ENCODE measurements around the gene GOLGA7B.

The GOLGA7B gene

GRCh38 chr10:97849687-97850402 is at the start of gene GOLGA7B:
TSS of gene GOLGA7B (plus strand) at chr10:97849843. CDS start at chr10:97850304, 461 bp downstream.
- peak; percentile 79 for ATAC-seq
- DNase-seq: peak; percentile 43 to 59
- H3K27ac Mint-ChIP-seq: peak within 1 kb of the TSS in 1 of 2 donors; percentile 81
- H3K4me3 Mint-ChIP-seq: peak within 1 kb of the TSS; percentile 84
- H3K27me3 Mint-ChIP-seq: no peaks in the 10 kb centered on the region
- H3K9me3 Mint-ChIP-seq: no peaks in the 10 kb centered on the region
- H3K4me1 Mint-ChIP-seq: peaks cover 40% of the 10 kb centered on the region

- Mint-ChIP-seq H3K27me3 (no peaks in the 10 kb centered on the region), H3K27ac (no peak overlapping the region)
Observed at GRCh38 chr10:97800474-97800873, 49.2 kb upstream of the GOLGA7B start.

GRCh38 chr10:97801422-97801821 is 48.2 kb upstream of the GOLGA7B start:
- H3K27ac Mint-ChIP-seq: no peak overlapping the region

More at GRCh38 chr10:97800474-97800873, 49.2 kb upstream of the GOLGA7B start:
- Mint-ChIP-seq H3K9me3 (peaks cover 18 to 20% of the 10 kb centered on the region in 2 donors), H3K4me1 (peaks cover 24% of the 10 kb centered on the region), H3K4me3 (no peak overlapping the region)
- ATAC-seq (no peak), DNase-seq (no peak)

GRCh38 chr10:97805096-97805884 is 44.4 kb upstream of the GOLGA7B start:
- ATAC-seq: no peak
- Mint-ChIP-seq H3K27ac (no peak overlapping the region), H3K4me1 (peaks cover 11% of the 10 kb centered on the region), H3K27me3 (no peaks in the 10 kb centered on the region), H3K4me3 (no peak overlapping the region), H3K9me3 (no peaks in the 10 kb centered on the region)
- DNase-seq: no peak

More at GRCh38 chr10:97801422-97801821, 48.2 kb upstream of the GOLGA7B start:
- Mint-ChIP-seq H3K4me3 (no peak overlapping the region), H3K9me3 (peaks cover 15 to 20% of the 10 kb centered on the region in 2 donors), H3K4me1 (peaks cover 17% of the 10 kb centered on the region), H3K27me3 (no peaks in the 10 kb centered on the region)
- ATAC-seq: no peak
- DNase-seq: no peak

GRCh38 chr10:97805949-97806348 is 43.7 kb upstream of the GOLGA7B start:
- DNase-seq: no peak
- peaks cover 9% of the 10 kb centered on the region for H3K4me1 Mint-ChIP-seq
- no peaks in the 10 kb centered on the region for H3K9me3 Mint-ChIP-seq
- ATAC-seq: no peak
- no peaks in the 10 kb centered on the region for H3K27me3 Mint-ChIP-seq
- no peak overlapping the region for H3K4me3 Mint-ChIP-seq
- H3K27ac Mint-ChIP-seq: no peak overlapping the region

GRCh38 chr10:97810446-97810845 is 39.2 kb upstream of the GOLGA7B start:
- H3K9me3 Mint-ChIP-seq: no peaks in the 10 kb centered on the region
- no peaks in the 10 kb centered on the region for H3K4me1 Mint-ChIP-seq
- no peak overlapping the region for H3K27ac Mint-ChIP-seq
- ATAC-seq (no peak), DNase-seq (no peak)
- no peak overlapping the region for H3K4me3 Mint-ChIP-seq
- no peaks in the 10 kb centered on the region for H3K27me3 Mint-ChIP-seq

- no peaks in the 10 kb centered on the region for H3K9me3 Mint-ChIP-seq
- no peak overlapping the region for H3K27ac Mint-ChIP-seq
- ATAC-seq: no peak
- no peak for DNase-seq
- no peak overlapping the region for H3K4me3 Mint-ChIP-seq
- H3K4me1 Mint-ChIP-seq: no peaks in the 10 kb centered on the region
- no peaks in the 10 kb centered on the region for H3K27me3 Mint-ChIP-seq
Observed at GRCh38 chr10:97811958-97812357, 37.7 kb upstream of the GOLGA7B start.

GRCh38 chr10:97812696-97813095 is 36.9 kb upstream of the GOLGA7B start:
- no peak for ATAC-seq
- Mint-ChIP-seq H3K27ac (no peak overlapping the region), H3K9me3 (no peaks in the 10 kb centered on the region), H3K27me3 (no peaks in the 10 kb centered on the region), H3K4me3 (no peak overlapping the region), H3K4me1 (no peaks in the 10 kb centered on the region)
- no peak for DNase-seq

- Mint-ChIP-seq H3K4me3 (no peak overlapping the region), H3K27ac (no peak overlapping the region), H3K27me3 (no peaks in the 10 kb centered on the region), H3K9me3 (no peaks in the 10 kb centered on the region), H3K4me1 (no peaks in the 10 kb centered on the region)
- ATAC-seq (no peak), DNase-seq (no peak)
Observed at GRCh38 chr10:97813311-97813710, 36.3 kb upstream of the GOLGA7B start.

GRCh38 chr10:97814996-97815395 is 34.6 kb upstream of the GOLGA7B start:
- peak overlapping the region in 1 of 2 donors; percentile 51 for H3K27ac Mint-ChIP-seq
- H3K4me1 Mint-ChIP-seq: no peaks in the 10 kb centered on the region
- H3K4me3 Mint-ChIP-seq: no peak overlapping the region
- H3K27me3 Mint-ChIP-seq: no peaks in the 10 kb centered on the region
- no peaks in the 10 kb centered on the region for H3K9me3 Mint-ChIP-seq
- no peak for DNase-seq
- ATAC-seq: no peak

- H3K4me3 Mint-ChIP-seq: no peak overlapping the region
- H3K27ac Mint-ChIP-seq: no peak overlapping the region
- ATAC-seq (no peak), DNase-seq (no peak)
- H3K4me1 Mint-ChIP-seq: no peaks in the 10 kb centered on the region
- no peaks in the 10 kb centered on the region for H3K27me3 Mint-ChIP-seq
- H3K9me3 Mint-ChIP-seq: no peaks in the 10 kb centered on the region
Observed at GRCh38 chr10:97816609-97817008, 33.0 kb upstream of the GOLGA7B start.

- DNase-seq: no peak
Observed at GRCh38 chr10:97818572-97818971, 31.1 kb upstream of the GOLGA7B start.

GRCh38 chr10:97820096-97820704 is 29.4 kb upstream of the GOLGA7B start:
- DNase-seq: no peak
- Mint-ChIP-seq H3K27ac (peak overlapping the region in 1 of 2 donors; percentile 3), H3K9me3 (no peaks in the 10 kb centered on the region), H3K4me1 (no peaks in the 10 kb centered on the region), H3K4me3 (no peak overlapping the region), H3K27me3 (no peaks in the 10 kb centered on the region)
- no peak for ATAC-seq

More at GRCh38 chr10:97818572-97818971, 31.1 kb upstream of the GOLGA7B start:
- no peak for ATAC-seq
- no peaks in the 10 kb centered on the region for H3K9me3 Mint-ChIP-seq
- H3K27ac Mint-ChIP-seq: no peak overlapping the region
- H3K4me1 Mint-ChIP-seq: no peaks in the 10 kb centered on the region
- no peaks in the 10 kb centered on the region for H3K27me3 Mint-ChIP-seq
- no peak overlapping the region for H3K4me3 Mint-ChIP-seq

- Mint-ChIP-seq H3K27ac (no peak overlapping the region), H3K4me3 (no peak overlapping the region), H3K9me3 (no peaks in the 10 kb centered on the region), H3K27me3 (no peaks in the 10 kb centered on the region), H3K4me1 (no peaks in the 10 kb centered on the region)
- ATAC-seq (peak; percentile 33), DNase-seq (no peak)
Observed at GRCh38 chr10:97821308-97822038, 28.2 kb upstream of the GOLGA7B start.

GRCh38 chr10:97822261-97822687 is 27.4 kb upstream of the GOLGA7B start:
- H3K9me3 Mint-ChIP-seq: no peaks in the 10 kb centered on the region
- peak; percentile 9 for ATAC-seq
- no peak for DNase-seq
- no peak overlapping the region for H3K4me3 Mint-ChIP-seq
- no peaks in the 10 kb centered on the region for H3K4me1 Mint-ChIP-seq
- no peaks in the 10 kb centered on the region for H3K27me3 Mint-ChIP-seq
- no peak overlapping the region for H3K27ac Mint-ChIP-seq
